Measurements from ENCODE around the gene IZUMO4.

Gene IZUMO4

GRCh38 chr19:2096480-2097202 lies at the start of gene IZUMO4:
TSS of gene IZUMO4 (plus strand) at chr19:2096915. CDS start at chr19:2096946, 31 bp downstream.
- peak; percentile 85 for DNase-seq (ENCODE audit: low read depth, low spot score)

- no peak for DNase-seq (ENCODE audit: low read depth, low spot score)
Measured at GRCh38 chr19:2047076-2047448, 49.7 kb upstream of the IZUMO4 start.

- no peak for DNase-seq (ENCODE audit: low read depth, low spot score)
Measured at GRCh38 chr19:2047449-2048103, 49.1 kb upstream of the IZUMO4 start.

- no peak for DNase-seq (ENCODE audit: low read depth, low spot score)
Measured at GRCh38 chr19:2048104-2048958, 48.4 kb upstream of the IZUMO4 start.

GRCh38 chr19:2048959-2049740 lies 47.6 kb upstream of the IZUMO4 start:
- DNase-seq (ENCODE audit: low read depth, low spot score): no peak

- DNase-seq (ENCODE audit: low read depth, low spot score): no peak
Measured at GRCh38 chr19:2049741-2050348, 46.9 kb upstream of the IZUMO4 start.

- no peak for DNase-seq (ENCODE audit: low read depth, low spot score)
Measured at GRCh38 chr19:2050349-2050990, 46.2 kb upstream of the IZUMO4 start.

GRCh38 chr19:2050991-2051772 lies 45.5 kb upstream of the IZUMO4 start, which contains the start of gene MKNK2:
TSS of gene MKNK2 (minus strand) at chr19:2051244. CDS start at chr19:2050851, 393 bp downstream.
- no peak for DNase-seq (ENCODE audit: low read depth, low spot score)

- no peak for DNase-seq (ENCODE audit: low read depth, low spot score)
Measured at GRCh38 chr19:2051773-2052704, 44.7 kb upstream of the IZUMO4 start.

- DNase-seq (ENCODE audit: low read depth, low spot score): no peak
Measured at GRCh38 chr19:2053601-2054389, 42.9 kb upstream of the IZUMO4 start.

- DNase-seq (ENCODE audit: low read depth, low spot score): no peak
Measured at GRCh38 chr19:2054763-2055162, 42.0 kb upstream of the IZUMO4 start.

GRCh38 chr19:2055931-2056836 lies 40.5 kb upstream of the IZUMO4 start:
- no peak for DNase-seq (ENCODE audit: low read depth, low spot score)

GRCh38 chr19:2056837-2057192 lies 39.9 kb upstream of the IZUMO4 start:
- DNase-seq (ENCODE audit: low read depth, low spot score): no peak

- no peak for DNase-seq (ENCODE audit: low read depth, low spot score)
Measured at GRCh38 chr19:2057484-2058469, 38.9 kb upstream of the IZUMO4 start.

GRCh38 chr19:2058570-2059421 lies 37.9 kb upstream of the IZUMO4 start:
- no peak for DNase-seq (ENCODE audit: low read depth, low spot score)

Data from smooth muscle cell of the brain vasculature (primary cell).